Middle frontal gyrus (tissue), 1 donor: ENCODE results near the gene NT5DC3.
A peak's percentile ranks its signal among the peaks of the same experiment; 100 is the strongest.

Experiments used
- DNase-seq: peaks from one replicate; pipeline ENCODE4 v3.0.0-alpha.2; 2015; ENCODE audit warnings: low spot score; ENCODE audit errors: extremely low spot score

NT5DC3 gene

DNA sequence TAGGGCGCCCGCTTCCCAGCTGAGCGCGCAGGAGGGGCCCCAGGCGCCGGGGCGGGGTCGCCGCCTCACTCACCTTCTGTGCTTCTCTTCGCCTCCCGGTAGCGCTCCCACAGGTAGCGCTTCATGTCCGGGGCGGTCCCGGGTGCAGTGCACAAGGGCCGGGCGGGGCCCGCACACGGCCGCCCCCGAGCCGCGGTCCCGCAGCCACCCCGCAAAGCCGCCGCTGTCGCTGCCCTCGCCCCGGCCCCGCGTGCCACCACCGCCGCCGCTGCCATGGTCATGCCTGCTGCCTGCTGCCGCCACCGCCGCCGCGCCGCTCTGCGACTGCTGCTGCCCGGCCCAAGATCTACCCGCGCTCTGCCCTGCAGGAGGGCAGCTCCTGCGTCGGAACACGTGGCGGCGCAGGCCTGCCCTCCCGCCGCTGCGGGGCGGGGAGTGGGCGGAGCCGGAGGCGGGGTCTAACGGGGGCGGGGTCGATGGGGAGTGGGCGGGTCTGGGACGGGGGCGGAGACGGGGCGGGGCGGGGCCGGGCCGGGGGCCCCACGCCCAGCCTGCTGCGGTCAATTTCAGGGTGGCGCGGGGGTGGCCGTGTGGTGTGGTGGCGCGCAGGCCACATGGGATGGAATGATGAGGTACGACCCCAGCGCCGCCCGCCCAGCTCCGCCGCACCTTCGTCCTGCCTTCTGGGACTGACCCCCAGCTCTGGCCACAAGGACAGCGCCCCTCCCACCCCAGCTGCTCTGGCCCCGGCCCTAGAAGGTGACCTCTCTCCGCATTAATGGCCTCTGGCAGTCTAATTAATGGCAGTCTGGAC, at the start of gene NT5DC3:
TSS of gene NT5DC3 (minus strand) at position 359 of the 814 bp plus-strand sequence. CDS start at position 281, 78 bp downstream.
- peak; percentile 56 for DNase-seq

DNA sequence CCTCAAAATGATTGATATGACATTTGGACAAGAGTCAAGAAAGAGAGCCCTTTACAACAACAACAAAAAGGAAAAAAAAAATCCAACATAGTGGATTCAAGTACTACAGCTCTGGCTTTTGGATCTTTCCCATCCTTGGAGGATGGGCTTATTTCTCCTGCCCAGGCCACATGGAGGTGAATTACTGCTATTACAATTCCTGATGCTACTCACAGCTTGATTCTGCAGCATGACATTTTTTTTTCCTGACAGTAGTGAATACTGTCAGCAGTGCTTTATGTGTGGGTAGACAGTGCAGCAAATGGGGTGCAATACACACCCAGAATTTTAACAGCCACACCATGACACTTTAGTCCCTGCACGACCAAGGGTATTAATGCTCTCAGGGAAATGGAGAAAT, 46.7 kb upstream of the NT5DC3 start:
- DNase-seq: no peak

DNA sequence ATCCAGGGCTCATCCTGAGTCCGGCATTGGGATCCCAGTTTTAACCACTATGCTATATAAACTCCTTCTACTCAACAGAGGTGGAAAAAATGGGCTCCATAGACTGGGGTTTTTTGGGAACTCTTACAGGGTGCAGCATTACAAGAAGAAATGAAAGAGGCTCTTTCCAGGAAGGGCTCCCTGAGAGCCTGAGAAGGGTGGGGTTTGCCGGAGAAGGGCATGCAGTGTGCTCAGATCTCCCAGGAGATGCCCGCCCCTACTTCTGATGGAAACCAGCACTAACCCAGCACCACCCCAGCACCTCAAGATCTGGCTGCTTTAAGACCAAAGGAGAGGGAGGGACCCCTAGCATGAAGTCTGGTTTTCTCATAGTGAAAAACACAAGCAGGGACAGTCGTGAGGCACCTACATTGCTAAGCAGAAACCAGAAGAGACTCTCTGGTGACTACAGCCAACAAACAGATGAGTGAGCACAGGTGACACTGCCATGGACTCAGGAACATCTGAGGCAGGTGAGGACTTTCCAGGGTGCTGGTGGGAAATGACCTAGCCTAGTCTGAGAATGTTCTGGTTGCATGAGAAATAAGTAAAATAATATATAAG, 45.3 kb upstream of the NT5DC3 start:
- DNase-seq: no peak

DNA sequence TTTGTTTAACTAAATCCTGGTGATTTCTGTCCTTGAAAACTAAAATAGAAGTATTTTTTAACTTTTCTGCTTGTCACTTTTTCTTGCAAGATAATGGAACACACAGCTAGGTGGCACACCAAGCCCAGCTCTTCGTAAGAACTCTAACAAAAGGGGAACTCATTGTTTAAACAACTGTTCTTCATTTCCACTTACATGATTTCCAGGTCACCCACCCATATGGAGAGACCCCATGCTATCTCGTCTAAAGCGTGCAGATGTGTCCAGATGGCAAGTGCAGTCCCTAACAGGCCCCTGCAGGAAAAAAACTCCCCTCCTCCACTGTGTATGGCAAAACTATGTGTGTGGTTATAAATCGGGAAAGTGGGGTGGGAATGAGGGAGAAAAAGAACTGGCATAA, 43.3 kb upstream of the NT5DC3 start:
- no peak for DNase-seq

DNA sequence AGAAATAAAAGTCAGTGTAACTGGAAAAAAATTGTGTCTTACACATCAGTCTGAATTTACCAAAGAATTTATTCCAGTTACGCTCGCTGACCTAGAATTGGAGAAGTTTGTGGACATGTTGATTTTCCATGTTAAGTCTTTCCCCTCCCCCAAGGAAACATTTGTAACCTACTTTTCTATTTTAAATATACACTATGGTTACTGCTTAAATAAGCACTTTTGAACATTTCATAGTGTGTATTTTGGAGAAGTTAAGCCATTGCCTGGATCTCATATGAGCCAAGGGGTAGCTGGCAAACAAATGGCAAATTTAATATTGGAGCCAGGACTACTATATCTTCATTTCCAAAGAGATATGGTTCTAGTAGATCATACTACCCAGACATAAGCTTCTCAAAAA, 42.9 kb upstream of the NT5DC3 start:
- DNase-seq: no peak

DNA sequence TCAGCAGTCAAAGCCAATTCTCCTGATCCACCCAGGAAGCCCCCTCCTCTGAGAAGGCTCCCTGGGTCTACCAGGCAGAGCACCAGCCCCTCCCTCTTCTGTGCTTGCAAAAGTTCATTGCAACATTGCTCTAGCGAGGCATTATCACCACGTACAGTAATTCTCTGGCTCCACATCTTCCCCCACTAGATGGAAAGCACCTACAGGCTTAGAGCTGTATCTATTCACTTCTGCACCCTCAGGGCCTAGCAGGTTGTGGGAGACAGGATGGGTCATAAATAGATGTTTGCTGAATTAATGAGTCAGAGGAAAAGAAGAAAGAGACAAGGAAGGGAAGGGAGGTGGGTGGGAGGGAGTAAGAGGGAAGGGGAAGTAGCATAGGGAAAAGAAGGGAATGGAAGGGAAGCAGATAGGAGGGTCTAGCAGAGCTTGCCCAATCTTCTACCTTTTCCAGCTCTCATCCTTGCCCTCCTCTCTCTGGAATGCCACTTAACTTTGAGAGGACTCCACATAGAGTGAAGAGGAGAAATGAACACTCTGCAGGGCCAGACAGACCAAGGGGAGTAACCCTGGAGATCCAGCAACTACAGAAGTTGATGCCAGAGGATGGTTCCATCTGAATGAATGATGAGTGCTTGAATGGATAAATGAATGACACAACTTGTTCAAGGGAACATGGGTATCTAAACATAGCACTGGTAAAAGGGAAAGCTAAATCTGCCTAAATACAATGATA, 42.0 kb upstream of the NT5DC3 start:
- no peak for DNase-seq

DNA sequence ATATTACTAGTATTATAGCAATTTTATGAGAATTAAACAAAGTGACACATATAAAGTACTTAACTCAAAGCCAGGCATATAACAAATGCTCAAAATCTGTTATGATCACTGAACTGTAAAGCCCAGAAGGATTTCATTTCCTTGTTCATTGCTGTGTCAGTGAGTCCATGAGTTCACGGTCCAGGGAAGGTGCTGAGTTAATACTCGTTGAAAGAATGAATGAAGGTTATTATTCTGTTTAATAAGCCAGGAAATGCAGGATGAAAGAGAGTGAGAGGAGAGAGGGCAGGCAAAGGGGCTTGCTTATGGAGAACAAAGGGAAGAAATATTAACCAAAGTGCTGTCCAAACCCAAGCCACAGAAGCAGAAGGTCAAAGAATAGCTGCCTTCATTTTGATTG, 40.2 kb upstream of the NT5DC3 start:
- no peak for DNase-seq

DNA sequence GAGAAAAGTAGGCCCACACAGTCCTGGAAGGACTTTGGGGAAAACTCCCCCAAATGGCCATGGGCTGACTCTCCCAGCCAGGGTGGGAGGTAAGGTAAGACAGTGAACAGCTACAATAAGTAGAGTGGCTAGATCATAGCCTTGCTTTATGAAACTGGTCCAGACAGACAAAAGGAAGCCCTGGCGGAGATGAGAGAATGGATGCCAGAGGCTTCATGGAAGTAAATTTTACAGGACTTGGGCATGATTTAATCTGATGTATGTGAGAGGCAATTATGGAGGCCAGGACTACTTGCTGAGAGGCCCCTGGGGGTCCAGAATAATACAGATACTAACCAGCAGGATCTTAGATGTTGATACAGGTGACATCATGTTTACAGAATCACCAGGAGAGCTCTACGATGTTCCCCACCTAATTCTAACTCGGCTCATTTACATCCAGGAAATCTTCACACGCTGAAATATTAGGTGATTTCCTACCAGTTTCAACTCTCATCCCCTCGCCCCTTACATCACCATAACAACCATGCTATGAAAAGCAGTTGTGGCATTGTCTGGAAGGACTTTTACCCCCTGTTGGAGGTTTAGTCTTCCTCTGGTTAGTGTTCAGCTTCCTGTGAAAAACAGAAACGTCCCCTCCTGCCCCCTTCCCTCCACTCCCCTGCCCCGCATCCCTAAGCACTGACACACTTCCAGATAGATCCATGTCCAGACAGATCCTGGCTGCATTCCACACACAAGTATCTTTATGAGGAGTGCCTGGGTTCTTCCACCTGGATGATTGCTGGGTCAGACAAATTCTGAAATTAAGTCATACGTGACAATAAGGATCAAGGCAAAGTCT, 39.5 kb upstream of the NT5DC3 start:
- DNase-seq: no peak

DNA sequence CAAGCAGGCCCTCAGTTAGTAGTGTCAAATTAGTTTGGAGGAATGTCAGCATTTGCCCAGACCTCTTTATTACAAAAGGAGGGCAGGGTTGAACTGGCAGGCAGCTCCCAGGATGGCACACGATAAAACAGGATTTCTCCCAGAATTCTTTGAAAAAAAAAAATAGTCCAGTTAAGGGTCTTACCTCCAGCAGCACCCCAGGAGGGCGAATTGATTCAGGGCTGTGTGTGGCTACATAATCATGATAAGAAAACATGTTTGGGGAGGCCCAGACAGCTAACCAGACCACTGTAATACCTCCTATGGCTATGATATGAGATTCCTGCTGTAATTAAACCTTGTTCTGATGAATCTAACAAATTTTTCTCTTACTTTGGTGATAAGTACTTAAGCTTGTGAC, 38.8 kb upstream of the NT5DC3 start:
- no peak for DNase-seq

DNA sequence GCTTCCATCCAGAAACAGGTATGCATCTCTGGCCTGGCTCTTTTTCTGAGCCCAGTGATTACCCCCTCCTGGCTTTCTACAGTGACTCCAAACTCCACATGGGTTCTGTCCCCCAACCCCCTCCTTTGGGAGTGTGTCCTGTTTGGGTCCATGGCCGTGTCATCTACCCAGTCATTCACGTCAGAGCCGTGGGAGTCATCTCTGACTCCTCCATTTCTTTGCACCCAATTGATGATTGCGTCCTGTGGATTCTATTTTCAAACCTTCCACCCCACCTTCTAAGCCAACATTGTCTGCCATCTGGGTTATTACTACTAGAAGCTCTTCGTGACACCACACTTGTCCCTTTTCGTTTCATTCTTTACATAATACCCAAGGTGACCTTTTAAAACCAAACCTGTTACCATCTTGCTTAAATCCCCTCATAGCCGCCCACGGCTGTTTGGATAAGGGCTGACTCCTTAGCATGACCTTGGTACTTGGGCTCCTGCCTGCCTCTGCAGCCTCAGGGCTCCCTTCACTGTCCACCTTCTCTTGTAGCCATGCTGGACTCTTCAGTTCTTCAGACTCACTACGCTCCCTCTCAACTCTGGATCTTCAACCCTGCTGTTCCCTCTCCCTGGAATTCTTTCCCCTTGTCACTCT, 38.1 kb upstream of the NT5DC3 start:
- no peak for DNase-seq

DNA sequence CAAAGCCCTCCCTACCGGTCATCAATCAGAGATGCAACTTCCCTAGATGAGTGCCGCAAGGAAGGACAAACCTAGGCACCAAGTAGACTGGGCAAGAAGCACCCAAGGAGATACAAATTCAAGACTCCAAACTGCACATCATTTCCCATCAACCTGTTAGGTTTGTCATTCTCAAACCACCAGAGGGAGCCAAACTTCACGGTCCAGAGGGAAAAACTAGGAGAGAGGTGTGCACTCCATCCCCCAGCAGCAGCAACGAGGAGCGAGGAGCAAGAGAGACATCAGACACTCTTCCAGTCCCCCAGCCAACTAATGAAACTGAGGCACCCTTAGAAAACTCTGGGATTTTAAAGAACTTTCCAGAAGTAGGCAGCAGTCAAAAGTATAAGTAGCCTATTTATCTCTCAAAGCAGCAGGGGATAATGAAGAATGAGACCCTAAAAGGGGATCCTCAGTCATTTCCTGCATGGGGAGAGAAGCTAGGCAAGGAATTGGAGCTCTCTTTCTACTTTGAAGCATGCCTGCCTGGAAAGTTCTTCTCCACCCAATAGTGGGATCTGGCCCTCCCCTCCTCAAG, 37.0 kb upstream of the NT5DC3 start:
- no peak for DNase-seq

DNA sequence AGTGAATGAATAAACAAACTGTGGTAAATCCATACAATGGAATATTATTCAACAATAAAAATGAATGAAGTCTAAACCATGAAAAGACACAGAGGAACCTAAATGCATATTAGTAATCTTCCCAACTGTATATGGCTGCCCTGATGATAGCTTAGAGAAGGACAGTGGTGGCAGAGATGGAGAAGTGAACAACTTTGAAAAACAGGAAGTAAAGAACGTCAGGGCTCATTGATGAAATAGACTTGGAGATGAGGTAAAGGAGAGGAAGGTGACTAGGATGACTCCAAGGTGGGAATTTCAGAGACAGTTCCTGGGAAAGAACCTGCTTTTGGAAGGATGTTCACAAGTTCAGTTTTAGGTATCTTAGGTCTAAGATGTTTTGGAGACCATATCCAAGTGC, 36.3 kb upstream of the NT5DC3 start:
- no peak for DNase-seq

DNA sequence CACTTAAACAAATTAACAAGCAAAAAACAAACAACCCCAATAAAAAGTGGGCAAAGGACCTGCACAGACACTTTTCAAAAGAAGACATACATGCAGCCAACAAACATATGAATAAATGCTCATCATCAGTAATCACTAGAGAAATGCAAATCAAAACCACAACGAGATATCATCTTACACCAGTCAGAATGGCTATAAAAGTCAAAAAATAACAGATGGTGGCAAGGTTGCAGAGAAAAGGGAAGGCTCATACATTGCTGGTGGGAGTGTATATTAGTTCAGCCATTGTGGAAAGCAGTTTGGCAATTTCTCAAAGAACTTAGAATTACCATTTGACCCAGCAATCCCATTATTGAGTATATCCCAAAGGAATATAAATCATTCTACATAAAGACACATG, 34.6 kb upstream of the NT5DC3 start:
- DNase-seq: no peak

DNA sequence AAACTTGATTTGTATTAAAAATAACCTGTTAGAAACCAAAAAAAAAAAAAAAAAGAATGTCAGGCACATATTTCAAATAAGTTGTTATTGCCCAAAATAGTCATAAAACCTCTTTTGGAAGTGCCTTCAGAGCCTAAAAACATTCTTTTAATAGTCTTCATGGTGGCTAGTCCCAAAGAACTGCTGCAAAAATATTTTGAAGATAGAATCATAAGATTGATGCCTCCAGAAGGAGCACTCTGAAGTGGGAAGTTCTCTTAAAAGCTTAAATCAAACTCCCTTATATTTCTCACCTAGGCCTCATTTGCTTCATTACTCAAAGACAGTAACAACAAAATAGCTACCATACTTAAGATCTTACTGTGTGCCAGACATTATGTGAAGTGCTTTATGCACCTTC, 27.2 kb upstream of the NT5DC3 start:
- no peak for DNase-seq

DNA sequence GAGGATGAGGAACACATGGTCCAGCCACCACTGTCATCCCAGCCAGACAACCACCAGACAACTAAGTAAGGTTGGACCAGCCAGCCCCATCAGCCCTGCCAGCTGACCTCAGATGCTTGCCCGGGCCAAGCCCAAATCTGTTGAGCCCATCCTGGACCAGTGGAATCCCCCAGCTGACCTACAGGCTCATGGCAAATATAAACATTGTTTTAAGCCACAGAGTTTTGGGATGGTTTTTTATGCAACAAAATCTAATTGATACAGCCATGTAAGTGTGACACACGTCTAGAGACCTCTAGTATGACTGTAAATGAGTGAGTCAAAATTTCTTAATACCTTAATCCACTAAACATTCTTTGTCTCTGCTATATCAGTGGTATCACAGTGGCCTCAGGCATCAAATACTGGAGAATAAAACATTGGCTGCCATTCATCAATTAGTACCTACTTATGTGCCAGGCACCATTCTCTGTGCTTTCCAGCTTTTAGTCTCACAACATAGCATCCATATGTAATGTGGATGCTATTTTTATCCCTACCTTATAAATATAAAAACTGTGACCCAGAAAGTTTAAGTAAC, 24.2 kb upstream of the NT5DC3 start:
- no peak for DNase-seq

DNA sequence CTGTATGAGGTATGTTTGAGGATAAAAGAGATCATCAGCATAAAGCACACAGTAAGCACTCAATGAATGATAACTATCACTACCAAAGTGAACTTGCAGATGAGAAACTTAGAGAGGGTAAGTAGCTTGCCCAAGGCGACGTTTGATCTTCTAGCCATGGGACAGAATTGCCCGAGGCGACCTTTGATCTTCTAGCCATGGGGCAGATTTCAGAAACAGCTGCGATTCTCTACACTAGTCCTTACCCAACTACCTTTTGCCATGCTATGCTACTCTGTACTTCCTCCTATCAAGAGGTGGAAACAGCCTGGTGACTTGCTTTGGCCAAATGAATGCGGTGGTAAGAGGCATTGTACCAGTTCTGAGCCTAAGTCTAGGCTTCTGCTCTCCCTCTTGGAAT, 23.7 kb upstream of the NT5DC3 start:
- no peak for DNase-seq

DNA sequence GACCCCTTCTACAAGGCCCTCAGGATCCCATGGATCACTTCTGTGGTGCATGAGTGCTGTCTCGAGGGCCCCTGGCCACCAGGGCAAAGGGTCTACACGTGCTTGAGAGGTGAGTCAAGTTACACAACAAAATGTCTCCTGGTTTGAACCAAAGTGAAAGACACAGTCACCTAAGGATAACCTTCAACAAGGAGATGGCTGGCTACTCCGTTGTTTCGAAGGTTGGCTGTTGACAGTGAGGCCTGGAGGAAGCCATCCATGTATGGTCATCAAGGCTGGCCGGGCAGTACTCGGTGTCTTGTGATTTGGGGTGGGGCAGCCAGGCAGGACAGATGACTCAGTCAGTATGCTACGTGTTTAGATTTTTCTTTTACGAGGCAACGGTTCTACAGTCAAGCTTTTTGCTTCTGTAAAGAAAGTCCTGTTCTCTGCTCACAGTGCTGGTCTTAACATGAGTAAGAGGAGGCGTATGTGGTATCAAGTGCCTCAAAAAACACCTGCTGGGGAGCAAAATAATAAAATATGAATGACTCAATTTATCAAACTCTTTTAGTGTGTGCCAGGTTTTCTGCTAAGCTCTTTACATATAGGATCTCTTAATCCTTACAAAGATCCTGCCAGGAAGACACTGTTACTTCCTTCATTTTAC, 18.0 kb upstream of the NT5DC3 start:
- no peak for DNase-seq

DNA sequence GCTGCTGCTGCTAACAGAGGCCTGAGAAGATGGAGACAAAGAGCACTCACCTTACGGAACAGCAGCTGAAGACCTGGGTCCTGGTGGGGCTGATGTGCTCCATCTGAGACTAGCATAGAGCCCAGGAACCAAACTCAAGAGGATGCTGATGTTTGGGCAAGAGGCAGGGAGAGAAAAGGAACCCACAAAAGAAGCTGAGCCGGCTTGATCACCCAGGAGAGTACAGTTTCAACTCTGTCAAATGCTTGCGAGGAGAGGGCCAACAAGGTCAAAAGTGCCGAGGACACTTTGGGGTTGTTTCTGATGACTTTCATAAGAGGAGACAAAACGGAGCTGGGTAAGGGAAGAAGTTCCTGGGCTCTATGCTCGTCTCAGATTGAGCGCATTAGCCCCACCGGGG, 17.3 kb upstream of the NT5DC3 start:
- no peak for DNase-seq

DNA sequence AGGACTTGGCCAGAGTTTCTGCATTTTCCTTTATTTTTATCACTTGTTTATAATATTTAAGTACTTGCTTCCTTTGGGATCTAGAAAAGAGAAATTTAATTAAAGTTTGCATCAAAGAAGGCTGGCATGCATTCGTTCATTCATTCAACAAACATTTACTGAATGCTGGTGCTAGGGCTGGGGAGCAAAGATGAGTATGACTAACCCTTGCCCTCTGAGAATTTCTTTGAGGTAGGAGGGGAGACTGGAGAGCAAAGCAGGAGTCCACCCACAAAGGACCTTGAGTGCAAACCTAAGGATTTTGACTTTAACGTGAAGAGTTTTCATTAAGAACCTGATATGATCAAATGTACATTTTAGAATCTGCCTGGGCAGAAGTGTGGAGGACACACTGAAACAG, 16.1 kb upstream of the NT5DC3 start:
- DNase-seq: no peak
